Body of pancreas (tissue), 4 donors: ENCODE measurements around the gene SEPTIN14. TPM values are rescaled to one million over a fixed set of nuclear protein-coding genes. Genes with fewer than 3 reads are reported as not detected.
"Not testable (repeated sequence)": the region's sequence is repeated elsewhere in the genome, so short reads cannot be mapped to it uniquely, and the experiment has no call there.

Source experiments
- ATAC-seq: fragments of 150-250 bp; one replicate; pipeline ENCODE4 v1.9.1; 2016
- DNase-seq, 4 donors: peaks; one replicate each; pipeline ENCODE4 v3.0.0-alpha.2; 2019
- H3K27ac ChIP-seq, 4 donors: fragments of 200-600 bp; sonication (generic); 1 replicate in 3 of 4; 2 replicates in 1 of 4; pipeline versions ENCODE4 v1.5.1 to v1.6.1; 2016 to 2019; ENCODE audit warnings: mild to moderate bottlenecking in 1 of 4, mixed read lengths in 1 of 4, moderate library complexity in 1 of 4
- H3K27me3 ChIP-seq, 2 donors: fragments of 200-600 bp; sonication (generic); one replicate each; pipeline ENCODE4 v1.6.0; 2016; ENCODE audit warnings: mild to moderate bottlenecking in 1 of 2
- H3K36me3 ChIP-seq, 2 donors: fragments of 200-600 bp; sonication (generic); replicated peaks in 1 of 2; 2 replicates each; pipeline ENCODE4 v1.5.1; 2016; ENCODE audit warnings: low read depth in 2 of 2; ENCODE audit not compliant: insufficient read depth in 1 of 2
- H3K4me1 ChIP-seq: fragments of 200-600 bp; sonication (generic); one replicate; pipeline ENCODE4 v1.6.0; 2016
- H3K4me3 ChIP-seq, 2 donors: fragments of 200-600 bp; sonication (generic); 1 replicate in 1 of 2; 2 replicates in 1 of 2; pipeline ENCODE4 v1.5.1; 2016 to 2019
- H3K9me3 ChIP-seq, 3 donors: fragments of 200-600 bp; sonication (generic); 1 replicate in 2 of 3; 2 replicates in 1 of 3; pipeline ENCODE4 v1.5.1; 2016
- POLR2A ChIP-seq, 3 donors: fragments of 450-650 bp; IDR thresholded peaks; one replicate each; pipeline ENCODE4 v1.6.1; 2016; ENCODE audit warnings: antibody characterized with exemption in 3 of 3, mild to moderate bottlenecking in 2 of 3
- WGBS, 2 donors: methylation state at CpG; one replicate each; pipeline ENCODE4 v1.1.5; 2017; 5-methylcytosine and 5-hydroxymethylcytosine counted together
- intact Hi-C: fragments of 100-400 bp; cut with DNase I; formaldehyde crosslinking; loops from one replicate; pipeline ENCODE4 v1.15.1; 2023
- total RNA-seq, 2 donors: library from RNA; depleted of rRNA; stranded (reverse); fragments of >200 nt; gene quantifications; one replicate each; pipeline ENCODE4 v1.1.0, GENCODE V29; 2016
- TF ChIP-seq, protein P1 (sequence below), 7 experiments: fragments of 450-650 bp in 4 of 7; fragments of 200-600 bp in 3 of 7; sonication (generic) in 3 of 7; IDR thresholded peaks; one replicate each; pipeline ENCODE4 v1.5.1; 2016 to 2019; ENCODE audit warnings: antibody characterized with exemption in 7 of 7

SEPTIN14 gene
- total RNA-seq, 2 donors from 2014 or later, result not detected

DNA sequence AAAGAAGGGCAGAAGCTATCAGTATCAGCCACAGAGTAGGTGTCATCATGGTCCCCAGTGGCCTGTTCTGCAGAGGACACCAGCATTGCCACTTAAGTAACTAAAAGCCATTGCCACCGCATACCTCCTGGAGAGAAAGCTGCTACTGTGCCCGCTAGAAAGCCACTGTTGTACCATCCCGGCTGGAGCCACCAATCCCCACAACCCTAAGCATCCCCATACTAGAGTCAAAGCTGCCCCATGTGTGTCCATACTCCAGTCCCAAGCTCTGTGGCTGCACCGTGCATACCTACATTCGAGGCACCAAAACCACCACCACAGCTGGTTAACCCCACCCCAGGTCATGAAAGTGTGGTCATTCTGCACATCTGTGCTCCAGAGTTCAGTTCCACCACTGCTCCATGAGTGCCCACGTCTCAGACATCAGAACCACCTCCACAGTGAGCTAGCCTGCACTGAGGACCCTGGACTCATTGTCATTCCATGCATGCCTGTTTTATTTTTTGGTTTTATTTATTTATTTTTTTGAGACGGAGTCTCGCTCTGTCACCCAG is 9.5 kb upstream of the SEPTIN14 start:
- intact Hi-C loops, result no loop called here
- no peaks in the 10 kb centered on the region for H3K27me3 ChIP-seq
- H3K4me1 ChIP-seq, result no peaks in the 10 kb centered on the region
- H3K27ac ChIP-seq, result no peak overlapping the region
- 75 to 85% methylated on average over 8 of the region's 8 CpGs for WGBS, 2 donors
- TF ChIP-seq, protein P1, sequence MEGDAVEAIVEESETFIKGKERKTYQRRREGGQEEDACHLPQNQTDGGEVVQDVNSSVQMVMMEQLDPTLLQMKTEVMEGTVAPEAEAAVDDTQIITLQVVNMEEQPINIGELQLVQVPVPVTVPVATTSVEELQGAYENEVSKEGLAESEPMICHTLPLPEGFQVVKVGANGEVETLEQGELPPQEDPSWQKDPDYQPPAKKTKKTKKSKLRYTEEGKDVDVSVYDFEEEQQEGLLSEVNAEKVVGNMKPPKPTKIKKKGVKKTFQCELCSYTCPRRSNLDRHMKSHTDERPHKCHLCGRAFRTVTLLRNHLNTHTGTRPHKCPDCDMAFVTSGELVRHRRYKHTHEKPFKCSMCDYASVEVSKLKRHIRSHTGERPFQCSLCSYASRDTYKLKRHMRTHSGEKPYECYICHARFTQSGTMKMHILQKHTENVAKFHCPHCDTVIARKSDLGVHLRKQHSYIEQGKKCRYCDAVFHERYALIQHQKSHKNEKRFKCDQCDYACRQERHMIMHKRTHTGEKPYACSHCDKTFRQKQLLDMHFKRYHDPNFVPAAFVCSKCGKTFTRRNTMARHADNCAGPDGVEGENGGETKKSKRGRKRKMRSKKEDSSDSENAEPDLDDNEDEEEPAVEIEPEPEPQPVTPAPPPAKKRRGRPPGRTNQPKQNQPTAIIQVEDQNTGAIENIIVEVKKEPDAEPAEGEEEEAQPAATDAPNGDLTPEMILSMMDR (IDR thresholded peaks at IDR 0.05), result no peak
- TF ChIP-seq POLR2A (IDR thresholded peaks at IDR 0.05), result no peak
- H3K36me3 ChIP-seq, result no peaks in the 10 kb centered on the region
- no peak for ATAC-seq
- no peak overlapping the region for H3K4me3 ChIP-seq
- no peaks in the 10 kb centered on the region for H3K9me3 ChIP-seq
- no peak for DNase-seq

DNA sequence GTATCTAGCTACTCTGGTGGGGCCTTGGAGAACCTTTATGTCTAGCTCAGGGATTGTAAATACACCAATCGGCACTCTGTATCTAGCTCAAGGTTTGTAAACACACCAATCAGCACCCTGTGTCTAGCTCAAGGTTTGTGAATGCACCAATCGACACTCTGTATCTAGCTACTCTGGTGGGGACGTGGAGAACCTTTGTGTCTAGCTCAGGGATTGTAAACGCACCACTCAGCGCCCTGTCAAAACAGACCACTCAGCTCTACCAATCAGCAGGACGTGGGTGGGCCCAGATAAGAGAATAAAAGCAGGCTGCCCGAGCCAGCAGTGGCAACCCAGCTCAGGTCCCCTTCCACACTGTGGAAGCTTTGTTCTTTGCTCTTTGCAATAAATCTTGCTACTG is 6.4 kb upstream of the SEPTIN14 start:
- WGBS, 2 donors, result 53 to 66% methylated on average over 4 to 7 of the region's 7 CpGs
- intact Hi-C loops, H3K27me3 ChIP-seq, H3K36me3 ChIP-seq, H3K27ac ChIP-seq, H3K9me3 ChIP-seq, H3K4me1 ChIP-seq, ATAC-seq, H3K4me3 ChIP-seq, DNase-seq: not testable (repeated sequence)

DNA sequence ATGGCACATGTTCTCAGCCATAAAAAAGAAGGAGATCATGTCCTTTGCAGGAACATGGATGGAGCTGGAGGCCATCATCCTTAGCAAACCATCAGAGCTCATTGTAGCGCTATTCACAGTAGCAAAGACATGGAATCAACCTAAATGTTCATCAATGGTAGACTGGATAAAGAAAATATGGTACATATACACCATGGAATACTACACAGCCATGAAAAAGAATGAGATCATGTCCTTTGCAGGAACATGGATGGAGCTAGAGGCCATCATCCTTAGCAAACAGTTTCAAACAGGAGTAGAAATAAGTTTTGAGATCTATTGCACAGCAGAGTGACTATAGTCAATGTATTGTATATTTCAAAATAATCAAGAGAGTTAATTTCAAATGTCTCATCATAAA is 17.4 kb downstream of the SEPTIN14 start:
- intact Hi-C loops, H3K36me3 ChIP-seq, ATAC-seq, DNase-seq, H3K9me3 ChIP-seq, H3K27me3 ChIP-seq, H3K4me1 ChIP-seq, H3K4me3 ChIP-seq, H3K27ac ChIP-seq: not testable (repeated sequence)
- 55 to 58% methylated on average over 1 of the region's 1 CpG for WGBS, 2 donors

DNA sequence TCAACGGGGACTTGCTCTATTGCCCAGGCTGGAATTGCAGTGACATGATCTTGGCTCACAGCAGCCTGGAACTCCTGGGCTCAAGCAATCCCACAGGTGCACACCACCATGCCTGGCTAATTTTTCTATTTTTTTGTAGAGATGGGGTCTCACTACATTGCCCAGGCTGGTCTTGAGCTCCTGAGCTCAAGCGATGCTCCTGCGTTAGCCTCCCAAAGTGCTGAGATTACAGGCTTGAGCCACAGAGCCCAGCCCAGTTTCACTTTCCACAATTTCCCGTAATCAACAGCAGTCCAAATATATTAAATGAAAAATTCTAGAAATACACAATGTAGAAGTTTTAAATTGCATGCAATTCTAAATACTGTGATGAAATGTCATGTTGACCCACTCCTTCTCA is 24.0 kb downstream of the SEPTIN14 start:
- no peak for DNase-seq
- H3K4me1 ChIP-seq, result no peaks in the 10 kb centered on the region

DNA sequence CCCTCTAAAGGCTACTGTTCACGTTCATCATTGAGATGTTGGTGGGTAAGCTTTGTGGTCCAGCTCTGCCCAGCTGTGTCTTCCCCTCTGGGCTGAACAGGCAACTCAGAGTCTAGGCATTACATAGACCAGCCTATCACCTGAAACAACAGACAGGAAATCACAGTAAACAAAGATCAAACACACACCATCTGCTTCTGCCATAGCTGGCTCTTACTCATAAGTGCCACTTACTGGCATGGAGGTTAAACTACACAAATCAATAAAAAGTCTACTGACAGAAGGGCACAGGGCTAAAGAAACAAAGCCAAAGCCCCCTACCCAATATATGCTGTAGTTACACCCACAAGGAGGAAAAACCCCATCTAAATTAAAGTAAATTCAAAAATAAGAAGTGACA is 35.0 kb downstream of the SEPTIN14 start:
- DNase-seq (no peak), ATAC-seq (no peak)
- Histone ChIP-seq H3K36me3 (no peaks in the 10 kb centered on the region), H3K9me3 (peaks cover 0 to 24% (median 0%) of the 10 kb centered on the region in 3 donors), H3K27ac (no peak overlapping the region), H3K27me3 (no peaks in the 10 kb centered on the region), H3K4me1 (no peaks in the 10 kb centered on the region), H3K4me3 (no peak overlapping the region)
- WGBS, 2 donors, result 80% methylated on average over 1 of the region's 1 CpG
- intact Hi-C loops, result no loop called here
- TF ChIP-seq POLR2A (IDR thresholded peaks at IDR 0.05), result no peak
- TF ChIP-seq, protein P1 (IDR thresholded peaks at IDR 0.05), result no peak

More for the DNA sequence above, 24.0 kb downstream of the SEPTIN14 start:
- intact Hi-C loops, result no loop called here
- no peak for ATAC-seq
- Histone ChIP-seq H3K36me3 (no peaks in the 10 kb centered on the region), H3K4me3 (no peak overlapping the region), H3K27ac (no peak overlapping the region), H3K27me3 (no peaks in the 10 kb centered on the region), H3K9me3 (no peaks in the 10 kb centered on the region)
- no peak for TF ChIP-seq POLR2A (IDR thresholded peaks at IDR 0.05)
- TF ChIP-seq, protein P1 (IDR thresholded peaks at IDR 0.05), result no peak
- WGBS, 2 donors, result 87% methylated on average over 4 of the region's 4 CpGs

DNA sequence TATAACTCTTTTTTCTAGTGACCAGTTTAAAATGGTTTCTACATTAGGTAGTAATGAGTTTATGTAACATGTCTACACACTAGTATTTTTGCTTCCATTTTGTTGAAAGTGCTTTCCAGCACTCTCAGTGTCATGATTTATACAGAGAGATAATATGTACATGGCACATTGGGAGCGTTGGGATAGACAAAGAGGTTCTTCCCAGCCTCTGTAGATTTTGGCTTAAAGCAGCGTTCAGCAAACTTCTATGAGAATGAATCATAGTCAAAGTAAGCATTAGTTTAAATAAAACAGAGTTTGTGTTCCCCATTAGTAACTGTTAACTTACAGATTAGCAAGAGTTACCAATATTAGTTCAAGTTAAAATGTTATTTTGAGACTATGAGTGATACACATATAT is 43.9 kb downstream of the SEPTIN14 start:
- DNase-seq (no peak), ATAC-seq (no peak)
- H3K27ac ChIP-seq, result no peak overlapping the region
- no peaks in the 10 kb centered on the region for H3K36me3 ChIP-seq
- intact Hi-C loops, result no loop called here
- WGBS, 2 donors, result 45 to 70% methylated on average over 2 of the region's 2 CpGs
- TF ChIP-seq POLR2A (IDR thresholded peaks at IDR 0.05), result no peak
- TF ChIP-seq, protein P1 (IDR thresholded peaks at IDR 0.05), result no peak
- no peak overlapping the region for H3K4me3 ChIP-seq
- H3K4me1 ChIP-seq, result no peaks in the 10 kb centered on the region
- H3K27me3 ChIP-seq, result no peaks in the 10 kb centered on the region
- H3K9me3 ChIP-seq, result peaks cover 0 to 14% (median 0%) of the 10 kb centered on the region in 3 donors

DNA sequence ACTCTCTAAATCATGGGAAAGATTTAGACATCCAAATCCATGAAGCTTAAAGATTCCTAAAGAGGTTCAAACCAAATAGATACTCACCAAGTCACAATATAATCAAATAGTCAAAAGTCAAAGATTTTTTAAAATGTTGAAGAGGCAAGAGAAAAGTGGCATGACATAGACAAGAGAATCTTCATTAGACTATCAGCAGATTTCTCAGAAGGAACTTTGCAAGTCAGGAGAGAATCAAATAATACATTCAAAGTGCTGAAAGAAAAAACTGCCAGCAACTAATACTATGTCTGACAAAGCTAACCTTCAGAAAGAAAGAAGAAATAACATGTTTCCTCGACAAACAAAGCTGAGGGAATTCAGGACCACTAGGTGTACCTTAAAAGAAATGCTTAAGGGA is 65.3 kb downstream of the SEPTIN14 start:
- 54 to 57% methylated on average over 1 of the region's 1 CpG for WGBS, 2 donors
- peaks cover 0 to 27% (median 0%) of the 10 kb centered on the region in 3 donors for H3K9me3 ChIP-seq
- H3K27me3 ChIP-seq, ATAC-seq, intact Hi-C loops, H3K36me3 ChIP-seq, H3K27ac ChIP-seq, H3K4me3 ChIP-seq, DNase-seq, H3K4me1 ChIP-seq: not testable (repeated sequence)
